H1 (cell line): ENCODE measurements around the gene NUDT7. TPM values are rescaled to one million over a fixed set of nuclear protein-coding genes. Genes with fewer than 3 reads are reported as not detected.

Source experiments
- CTCF ChIA-PET: fragments of 300-600 bp; sonication (Branson Sonifier 250); formaldehyde crosslinking; loops from one replicate; lab custom pipeline; 2021; ENCODE audit not compliant: partially characterized antibody; lab: Charles Lee
- POLR2A ChIA-PET: fragments of 300-600 bp; sonication (Branson Sonifier 250); formaldehyde crosslinking; loops from one replicate; lab custom pipeline; 2021; ENCODE audit warnings: inconsistent platforms; ENCODE audit not compliant: partially characterized antibody; lab: Charles Lee
- DNase-seq, 2 experiments: peaks; one replicate each; pipeline versions ENCODE4 v3.0.0 to v3.0.0-alpha.2; 2010 to 2022; ENCODE audit warnings: low spot score in 2 of 2, low read depth in 1 of 2, mixed read lengths in 1 of 2
- FAIRE-seq: peaks from 2 replicates; lab custom pipeline; 2011; peaks lifted over from hg19 to GRCh38; lab: Jason Lieb, UNC
- H2AFZ ChIP-seq: 2 replicates; pipeline ENCODE4 v1.8.1; 2012; ENCODE audit warnings: low read length, inconsistent platforms
- H2AK5ac ChIP-seq: 2 replicates; pipeline ENCODE4 v1.6.1; 2013; ENCODE audit warnings: low read depth, low read length
- H2BK120ac ChIP-seq: replicated peaks from 2 replicates; pipeline ENCODE3; 2013; ENCODE audit warnings: low read depth, low read length, inconsistent platforms
- H2BK12ac ChIP-seq: 2 replicates; pipeline ENCODE4 v1.6.1; 2013; ENCODE audit warnings: low read depth, low read length
- H2BK15ac ChIP-seq: 2 replicates; pipeline ENCODE4 v1.6.1; 2013; ENCODE audit warnings: low read length
- H2BK20ac ChIP-seq: 2 replicates; pipeline ENCODE4 v1.6.1; 2013; ENCODE audit warnings: low read length
- H2BK5ac ChIP-seq: 2 replicates; pipeline ENCODE4 v1.6.1; 2013; ENCODE audit warnings: low read depth, low read length
- H3K14ac ChIP-seq: 2 replicates; pipeline ENCODE4 v1.6.1; 2013; ENCODE audit warnings: inconsistent platforms; ENCODE audit not compliant: insufficient read length
- H3K18ac ChIP-seq: 2 replicates; pipeline ENCODE4 v1.6.1; 2013; ENCODE audit warnings: low read length; ENCODE audit errors: extremely low read depth
- H3K23ac ChIP-seq: 2 replicates; pipeline ENCODE4 v1.6.1; 2013; ENCODE audit warnings: inconsistent platforms; ENCODE audit not compliant: insufficient read length
- H3K23me2 ChIP-seq: 2 replicates; pipeline ENCODE4 v1.6.1; 2013; ENCODE audit warnings: low read depth, low read length
- H3K27ac ChIP-seq: 2 replicates; pipeline ENCODE4 v1.6.1; 2011; ENCODE audit warnings: low read depth, low read length, inconsistent platforms
- H3K27me3 ChIP-seq, 4 experiments: replicated peaks in 1 of 4; 1 replicate in 1 of 4; 2 replicates in 3 of 4; pipeline versions ENCODE4 v1.6.1 to v1.8.1; 2011 to 2013; ENCODE audit warnings: low read length in 3 of 4, mild to moderate bottlenecking in 3 of 4, inconsistent platforms in 2 of 4, mixed read lengths in 2 of 4, moderate library complexity in 1 of 4; ENCODE audit not compliant: control insufficient read depth in 3 of 4, insufficient read depth in 3 of 4; ENCODE audit errors: extremely low read depth in 1 of 4
- H3K36me3 ChIP-seq, 4 experiments: 2 replicates each; pipeline versions ENCODE4 v1.6.1 to v1.8.1; 2011 to 2013; ENCODE audit warnings: mild to moderate bottlenecking in 4 of 4, low read length in 3 of 4, moderate library complexity in 2 of 4, control low read depth in 1 of 4, inconsistent platforms in 1 of 4; ENCODE audit not compliant: insufficient read depth in 4 of 4, control insufficient read depth in 2 of 4
- H3K4ac ChIP-seq: replicated peaks from 2 replicates; pipeline ENCODE3; 2013; ENCODE audit warnings: low read length, low read depth, mixed read lengths, inconsistent platforms; ENCODE audit not compliant: insufficient read length
- H3K4me1 ChIP-seq, 4 experiments: replicated peaks in 1 of 4; 1 replicate in 1 of 4; 2 replicates in 3 of 4; pipeline versions ENCODE4 v1.6.1 to v1.8.1; 2011 to 2013; ENCODE audit warnings: low read length in 3 of 4, inconsistent platforms in 2 of 4, mixed read lengths in 1 of 4; ENCODE audit not compliant: insufficient read depth in 4 of 4, control insufficient read depth in 3 of 4
- H3K4me2 ChIP-seq, 2 experiments: 2 replicates each; pipeline versions ENCODE4 v1.6.1 to v1.8.1; 2011 to 2013; ENCODE audit warnings: low read depth in 2 of 2, low read length in 2 of 2, control low read depth in 1 of 2, inconsistent platforms in 1 of 2, mild to moderate bottlenecking in 1 of 2; ENCODE audit not compliant: insufficient read depth in 1 of 2
- H3K4me3 ChIP-seq, 4 experiments: fragments of 200-600, 300-600 bp in 1 of 4; sonication (generic), shearing (Covaris generic), sonication (Bioruptor Twin) in 1 of 4; 2 replicates each; pipeline versions ENCODE4 v1.5.1 to v1.8.1; 2011 to 2016; ENCODE audit warnings: low read length in 4 of 4, low read depth in 3 of 4, control low read depth in 2 of 4, inconsistent platforms in 2 of 4, mild to moderate bottlenecking in 2 of 4, mixed read lengths in 1 of 4, moderate library complexity in 1 of 4; ENCODE audit not compliant: insufficient read depth in 2 of 4; ENCODE audit errors: extremely low read depth in 1 of 4
- H3K56ac ChIP-seq: replicated peaks from 2 replicates; pipeline ENCODE3; 2013; ENCODE audit warnings: low read depth, mild to moderate bottlenecking, mixed read lengths, low read length, inconsistent platforms; ENCODE audit not compliant: insufficient read length
- H3K79me1 ChIP-seq: 2 replicates; pipeline ENCODE4 v1.6.1; 2013; ENCODE audit warnings: low read depth, low read length, control low read depth
- H3K79me2 ChIP-seq, 2 experiments: 2 replicates each; pipeline versions ENCODE4 v1.6.1 to v1.8.1; 2012 to 2013; ENCODE audit warnings: low read length in 2 of 2, mild to moderate bottlenecking in 2 of 2, inconsistent platforms in 1 of 2; ENCODE audit not compliant: insufficient read depth in 2 of 2, control insufficient read depth in 1 of 2
- H3K9ac ChIP-seq, 4 experiments: replicated peaks in 1 of 4; 1 replicate in 1 of 4; 2 replicates in 3 of 4; pipeline versions ENCODE4 v1.6.1 to v1.8.1; 2011 to 2013; ENCODE audit warnings: low read depth in 3 of 4, low read length in 3 of 4, control low read depth in 2 of 4, mild to moderate bottlenecking in 2 of 4, moderate library complexity in 2 of 4, inconsistent platforms in 1 of 4; ENCODE audit errors: extremely low read depth in 1 of 4
- H3K9me3 ChIP-seq, 2 experiments: 2 replicates each; pipeline versions ENCODE4 v1.6.1 to v1.8.1; 2012 to 2013; ENCODE audit warnings: mild to moderate bottlenecking in 2 of 2, moderate library complexity in 2 of 2, control low read depth in 1 of 2, inconsistent platforms in 1 of 2, low read depth in 1 of 2, low read length in 1 of 2, mixed read lengths in 1 of 2; ENCODE audit not compliant: insufficient read depth in 2 of 2
- H4K20me1 ChIP-seq, 2 experiments: replicated peaks in 1 of 2; 2 replicates each; pipeline versions ENCODE3 to v1.8.1; 2011 to 2013; ENCODE audit warnings: inconsistent platforms in 2 of 2, low read length in 2 of 2, mild to moderate bottlenecking in 1 of 2; ENCODE audit not compliant: insufficient read depth in 2 of 2, control insufficient read depth in 1 of 2
- H4K5ac ChIP-seq: 2 replicates; pipeline ENCODE4 v1.6.1; 2013; ENCODE audit warnings: low read length, low read depth, mixed read lengths, inconsistent platforms; ENCODE audit not compliant: insufficient read length
- H4K8ac ChIP-seq: 2 replicates; pipeline ENCODE4 v1.8.0; 2013; ENCODE audit warnings: mild to moderate bottlenecking, moderate library complexity, low read length, inconsistent platforms; ENCODE audit not compliant: insufficient read depth; ENCODE audit errors: extremely low read depth
- H4K91ac ChIP-seq: replicated peaks from 2 replicates; pipeline ENCODE3; 2013; ENCODE audit warnings: low read length, mixed read lengths, inconsistent platforms; ENCODE audit not compliant: insufficient read length
- CTBP2 ChIP-seq: IDR thresholded peaks from 2 replicates; pipeline ENCODE4 v1.7.0; 2011; ENCODE audit warnings: borderline replicate concordance, mild to moderate bottlenecking, moderate library complexity, mixed read lengths, low read length; ENCODE audit not compliant: insufficient read depth, insufficient read length
- CTCF ChIP-seq, 3 experiments: IDR thresholded peaks; 1 replicate in 2 of 3; 2 replicates in 1 of 3; pipeline versions ENCODE4 v1.5.1 to v1.6.1; 2011; ENCODE audit warnings: low read length in 3 of 3, mild to moderate bottlenecking in 3 of 3, inconsistent platforms in 2 of 3, low read depth in 1 of 3, moderate library complexity in 1 of 3; ENCODE audit not compliant: insufficient read depth in 1 of 3; ENCODE audit errors: control extremely low read depth in 1 of 3
- HDAC2 ChIP-seq, 2 experiments: fragments of 300-600 bp in 1 of 2; sonication (generic) in 1 of 2; IDR thresholded peaks; 2 replicates each; pipeline ENCODE4 v1.6.1; 2011 to 2012; ENCODE audit warnings: low read depth in 2 of 2, low read length in 2 of 2, mild to moderate bottlenecking in 2 of 2, moderate library complexity in 2 of 2, borderline replicate concordance in 1 of 2, inconsistent platforms in 1 of 2
- POU5F1 ChIP-seq: IDR thresholded peaks from 2 replicates; pipeline ENCODE4 v1.6.1; 2011; ENCODE audit warnings: low read depth, mild to moderate bottlenecking, low read length, moderate library complexity
- RBBP5 ChIP-seq: IDR thresholded peaks from 2 replicates; pipeline ENCODE4 v1.7.1; 2012; ENCODE audit warnings: low read depth, mild to moderate bottlenecking, inconsistent platforms, low read length, moderate library complexity, borderline replicate concordance
- RFX5 ChIP-seq: IDR thresholded peaks from 2 replicates; pipeline ENCODE4 v1.6.1; 2011; ENCODE audit warnings: low read depth, low read length, improper control_type of control experiment, borderline replicate concordance
- RNF2 ChIP-seq: fragments of 200-900, 300-1000 bp; sonication (generic); IDR thresholded peaks from 2 replicates; pipeline ENCODE4 v1.7.1; 2016; ENCODE audit warnings: borderline replicate concordance, low read depth, mild to moderate bottlenecking, antibody characterized with exemption, low read length; ENCODE audit not compliant: poor library complexity, severe bottlenecking; ENCODE audit errors: missing control alignments
- SIRT6 ChIP-seq: IDR thresholded peaks from one replicate; pipeline ENCODE4 v1.7.1; 2012; ENCODE audit warnings: low read length, inconsistent platforms
- SIX5 ChIP-seq: IDR thresholded peaks from 2 replicates; pipeline ENCODE4 v1.6.1; 2011; ENCODE audit warnings: mild to moderate bottlenecking, low read depth, low read length
- YY1 ChIP-seq: IDR thresholded peaks from 2 replicates; pipeline ENCODE4 v1.6.1; 2011; ENCODE audit warnings: low read depth, mild to moderate bottlenecking, low read length
- ZNF274 ChIP-seq: IDR thresholded peaks from 2 replicates; pipeline ENCODE4 v1.7.0; 2012; ENCODE audit warnings: low read length, borderline replicate concordance; ENCODE audit errors: extremely low read depth
- WGBS, 2 experiments: shearing (Covaris generic) in 1 of 2; methylation state at CpG; one replicate each; pipeline versions ENCODE4 v1.1.6 to v1.1.7; 2013 to 2015; ENCODE audit warnings: low lambda C conversion rate in 2 of 2, mixed read lengths in 2 of 2, inconsistent platforms in 1 of 2, low coverage in 1 of 2, missing lambda C conversion rate in 1 of 2; ENCODE audit not compliant: insufficient replicate concordance in 2 of 2, insufficient coverage in 1 of 2, insufficient read length in 1 of 2; ENCODE audit errors: extremely low coverage in 1 of 2, missing lambda C conversion rate in 1 of 2; 5-methylcytosine and 5-hydroxymethylcytosine counted together
- polyA plus RNA-seq, 7 experiments: library from polyadenylated mRNA; depleted of rRNA in 3 of 7; stranded (reverse) in 5 of 7; unstranded in 2 of 7; fragments of >200 nt in 5 of 7; fragments of 200-250 nt in 2 of 7; gene quantifications; 1 replicate in 5 of 7; 2 replicates in 1 of 7; 4 replicates in 1 of 7; pipeline versions ENCODE4 v1.2.1 to v1.2.3, GENCODE V29; 2011 to 2013; ENCODE audit warnings: missing spikeins in 2 of 7, mixed read lengths in 2 of 7
- total RNA-seq: library from RNA; stranded (reverse); fragmentation: NEBNext Ultra II Directional; extraction: Animal tissue kit (Norgen Biotek cat#: 25700); gene quantifications from 2 replicates; pipeline ENCODE4 v1.2.1, GENCODE V29; 2021

Gene NUDT7
- total and polyA plus RNA-seq, 2 of the 8 experiments (the other 6 are each of a cell fraction or from before 2014, with no cell fraction given), result 8.8 to 19.7 TPM

GRCh38 chr16:77758508-77758907 lies 36.2 kb downstream of the NUDT7 start:
- Histone ChIP-seq H2BK20ac (no peak overlapping the region), H3K27ac (no peak overlapping the region), H3K4me2 (no peak overlapping the region), H2BK120ac (no peak overlapping the region), H3K4me3 (no peak overlapping the region), H3K18ac (no peak overlapping the region), H2AK5ac (no peak overlapping the region), H3K79me1 (no peaks in the 10 kb centered on the region), H4K91ac (no peak overlapping the region), H3K9me3 (no peaks in the 10 kb centered on the region), H3K27me3 (peaks cover 0 to 2% (median 0%) of the 10 kb centered on the region in 4 experiments; a peak in 1 of 7 replicates), H2BK5ac (no peak overlapping the region), H3K9ac (no peak overlapping the region), H4K5ac (no peak overlapping the region), H2AFZ (no peak overlapping the region), H2BK12ac (no peak overlapping the region), H3K56ac (no peak overlapping the region), H3K23ac (no peak overlapping the region), H3K36me3 (no peaks in the 10 kb centered on the region), H2BK15ac (peak overlapping the region; percentile 31; the same call in 1 of the 2 replicates), H3K79me2 (no peaks in the 10 kb centered on the region), H3K23me2 (no peaks in the 10 kb centered on the region), H3K4me1 (no peaks in the 10 kb centered on the region), H3K4ac (no peak overlapping the region), H3K14ac (no peak overlapping the region), H4K8ac (no peak overlapping the region), H4K20me1 (no peaks in the 10 kb centered on the region)
- WGBS, 2 experiments, result 93% methylated on average over 2 of the region's 2 CpGs; no CpG with 5 or more reads in 1 of the 2 experiments
- ChIA-PET POLR2A (no interaction called here), CTCF (interaction anchor here (1.0 kb wide), 1 partner anchor 17 kb away, joined by 3 read pairs; no protein-coding TSS in a partner anchor)
- no peak for DNase-seq
- FAIRE-seq, result no peak
- TF ChIP-seq CTBP2 (no peak), RNF2 (no peak), SIRT6 (no peak), HDAC2 (IDR thresholded peaks at IDR 0.05; ENCODE audit: borderline replicate concordance in 1 of 2, low read depth in 2 of 2, low read length in 2 of 2) (no peak), SIX5 (no peak), YY1 (no peak), CTCF (IDR thresholded peaks at IDR 0.05; ENCODE audit: control extremely low read depth in 1 of 3, insufficient read depth in 1 of 3, low read depth in 1 of 3, low read length in 3 of 3) (no peak), POU5F1 (no peak), ZNF274 (no peak), RFX5 (no peak), RBBP5 (no peak)
